ENCODE measurements around the gene GGT1.
"Not testable (repeated sequence)": the region's sequence is repeated elsewhere in the genome, so short reads cannot be mapped to it uniquely, and the experiment has no call there.

DNA sequence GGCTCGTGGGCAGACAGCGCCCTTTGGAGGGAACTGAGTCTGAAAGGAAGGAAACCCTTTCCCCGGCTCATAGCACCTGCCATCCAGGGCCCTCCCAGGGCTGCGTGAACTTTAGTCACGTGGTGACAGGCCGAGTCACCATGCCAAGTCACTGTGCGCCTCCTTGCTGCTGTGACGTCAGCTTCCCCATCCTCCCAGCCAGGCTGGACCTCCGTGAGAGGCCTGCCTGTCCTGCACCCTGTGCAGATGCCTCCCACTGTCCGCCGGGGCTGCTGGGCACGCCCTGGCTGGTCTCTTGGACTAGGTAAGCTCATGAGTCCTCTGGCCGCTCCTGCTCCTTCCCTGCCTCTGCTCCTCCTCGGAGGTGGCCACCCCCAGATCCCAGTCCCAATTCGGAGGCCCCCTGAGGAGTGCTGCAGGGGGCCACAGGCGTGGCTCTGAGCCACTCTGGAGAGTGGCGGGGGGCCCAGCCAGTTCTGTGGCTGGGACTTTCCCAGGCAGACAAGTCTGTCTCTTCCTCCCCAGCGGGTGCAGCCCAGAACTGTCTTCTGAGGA is 4.5 kb downstream of the GGT1 start:
- TF ChIP-seq, protein P1, sequence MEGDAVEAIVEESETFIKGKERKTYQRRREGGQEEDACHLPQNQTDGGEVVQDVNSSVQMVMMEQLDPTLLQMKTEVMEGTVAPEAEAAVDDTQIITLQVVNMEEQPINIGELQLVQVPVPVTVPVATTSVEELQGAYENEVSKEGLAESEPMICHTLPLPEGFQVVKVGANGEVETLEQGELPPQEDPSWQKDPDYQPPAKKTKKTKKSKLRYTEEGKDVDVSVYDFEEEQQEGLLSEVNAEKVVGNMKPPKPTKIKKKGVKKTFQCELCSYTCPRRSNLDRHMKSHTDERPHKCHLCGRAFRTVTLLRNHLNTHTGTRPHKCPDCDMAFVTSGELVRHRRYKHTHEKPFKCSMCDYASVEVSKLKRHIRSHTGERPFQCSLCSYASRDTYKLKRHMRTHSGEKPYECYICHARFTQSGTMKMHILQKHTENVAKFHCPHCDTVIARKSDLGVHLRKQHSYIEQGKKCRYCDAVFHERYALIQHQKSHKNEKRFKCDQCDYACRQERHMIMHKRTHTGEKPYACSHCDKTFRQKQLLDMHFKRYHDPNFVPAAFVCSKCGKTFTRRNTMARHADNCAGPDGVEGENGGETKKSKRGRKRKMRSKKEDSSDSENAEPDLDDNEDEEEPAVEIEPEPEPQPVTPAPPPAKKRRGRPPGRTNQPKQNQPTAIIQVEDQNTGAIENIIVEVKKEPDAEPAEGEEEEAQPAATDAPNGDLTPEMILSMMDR (IDR thresholded peaks at IDR 0.05), result not testable (repeated sequence)
- not testable (repeated sequence) for TF ChIP-seq POLR2A (IDR thresholded peaks at IDR 0.05)
